HG03159 (cell line): ENCODE measurements around the gene AGFG2.
"Not testable (repeated sequence)": the region's sequence is repeated elsewhere in the genome, so short reads cannot be mapped to it uniquely, and the experiment has no call there.

ENCODE experiments used
- ATAC-seq: cut with Tn5 transposase; IDR thresholded peaks from one replicate; pipeline ENCODE4 v1.9.1; 2021; ENCODE audit warnings: mild to moderate bottlenecking, moderate library complexity; ENCODE audit not compliant: unreplicated experiment

The AGFG2 gene

GRCh38 chr7:100538654-100539435 lies at the start of gene AGFG2:
Gene AGFG2 (plus strand): TSS chr7:100539203. CDS start chr7:100539347, 144 bp downstream.
- ATAC-seq, result peak; percentile 93

DNA sequence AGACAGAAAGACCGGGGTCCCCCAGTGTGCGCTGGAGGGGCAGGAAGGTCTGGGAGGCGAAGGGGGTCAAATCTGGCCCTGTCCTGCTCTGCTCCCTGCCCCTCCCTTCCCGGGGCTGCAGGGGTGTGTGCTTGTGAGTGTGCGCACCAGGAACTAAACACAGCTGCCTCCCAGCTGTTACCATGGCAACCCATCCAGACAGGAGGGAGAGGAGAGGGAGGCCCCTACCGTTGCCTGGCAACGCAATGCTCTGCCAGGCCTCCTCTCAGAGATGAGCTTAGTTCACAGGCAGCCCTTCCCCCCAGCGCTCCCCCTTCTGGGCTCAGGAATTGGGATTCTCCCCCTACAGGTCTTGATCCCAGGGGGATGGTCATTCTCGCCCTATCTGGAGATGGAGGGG lies 49.2 kb upstream of the AGFG2 start:
- ATAC-seq, result no peak

- ATAC-seq, result no peak
Measured at GRCh38 chr7:100490483-100491191, 48.4 kb upstream of the AGFG2 start.

- no peak for ATAC-seq
Measured at GRCh38 chr7:100491192-100491578, 47.8 kb upstream of the AGFG2 start.

- ATAC-seq, result no peak
Measured at GRCh38 chr7:100492738-100493475, 46.1 kb upstream of the AGFG2 start.

DNA sequence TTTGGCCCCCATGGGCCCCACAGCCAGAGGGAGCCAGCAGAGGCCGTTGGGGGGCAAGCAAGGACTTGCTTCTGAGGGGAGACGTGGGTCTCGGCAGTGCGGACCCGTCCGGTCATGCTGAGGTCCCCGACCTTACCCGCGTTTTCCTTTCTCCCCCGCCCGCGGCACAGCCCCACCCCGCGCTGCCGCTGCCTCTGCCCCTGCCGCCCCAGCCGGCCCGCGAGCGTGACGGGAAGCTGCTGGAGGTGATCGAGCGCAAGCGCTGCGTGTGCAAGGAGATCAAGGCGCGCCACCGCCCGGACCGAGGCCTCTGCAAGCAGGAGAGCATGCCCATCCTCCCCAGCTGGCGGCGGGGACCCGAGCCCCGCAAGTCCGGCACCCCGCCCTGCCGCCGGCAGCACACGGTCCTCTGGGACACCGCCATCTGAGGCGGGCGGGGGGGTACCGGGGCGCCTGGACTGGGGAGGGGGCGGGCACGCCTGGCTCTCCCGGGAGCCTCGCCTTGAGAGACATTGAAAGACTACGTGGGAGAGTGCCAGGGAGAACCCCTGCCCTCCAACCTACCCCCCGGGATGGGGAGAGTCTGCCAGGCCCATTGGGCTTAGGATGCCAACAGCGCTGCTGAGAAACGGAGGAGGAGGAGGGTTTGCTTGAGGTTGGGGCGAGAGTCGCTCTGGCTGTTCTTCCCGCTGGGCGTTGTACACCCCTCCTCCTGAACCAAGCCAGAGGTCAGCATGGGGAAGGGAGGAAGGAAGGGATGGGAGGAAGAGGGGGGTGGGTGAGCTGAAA lies 45.3 kb upstream of the AGFG2 start:
- peak; percentile 61 for ATAC-seq

GRCh38 chr7:100496509-100496908 lies 42.5 kb upstream of the AGFG2 start:
- ATAC-seq, result no peak

GRCh38 chr7:100500743-100501142 lies 38.3 kb upstream of the AGFG2 start:
- not testable (repeated sequence) for ATAC-seq

- ATAC-seq, result not testable (repeated sequence)
Measured at GRCh38 chr7:100504031-100504430, 35.0 kb upstream of the AGFG2 start.

- ATAC-seq, result no peak
Measured at GRCh38 chr7:100504887-100505611, 34.0 kb upstream of the AGFG2 start.

DNA sequence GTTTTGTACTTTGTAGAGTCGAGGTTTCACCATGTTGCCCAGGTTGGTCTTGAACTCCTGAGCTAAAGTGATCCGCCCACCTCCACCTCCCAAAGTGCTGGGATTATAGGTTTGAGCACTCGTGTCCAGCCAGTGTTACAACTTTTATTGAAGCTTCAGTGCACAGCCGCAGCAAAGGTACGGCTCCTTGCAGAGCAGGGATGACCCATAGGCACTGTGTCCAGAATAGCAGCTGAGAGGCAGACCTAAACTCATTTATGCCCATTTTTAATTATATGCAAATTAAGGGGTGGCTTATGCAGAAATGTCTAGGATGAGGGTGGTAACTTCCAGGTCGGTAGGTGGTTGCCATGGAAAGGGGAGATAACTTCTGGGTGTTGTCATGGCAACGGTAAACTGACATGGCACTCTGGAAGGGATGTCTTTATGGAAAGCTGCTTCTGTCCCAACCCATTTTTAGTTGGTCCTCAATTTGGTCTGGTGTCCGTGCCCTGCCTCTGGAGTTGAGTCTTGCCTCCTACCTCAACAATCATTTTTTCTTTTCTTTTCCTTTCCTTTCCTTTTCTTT lies 32.6 kb upstream of the AGFG2 start:
- ATAC-seq, result no peak

DNA sequence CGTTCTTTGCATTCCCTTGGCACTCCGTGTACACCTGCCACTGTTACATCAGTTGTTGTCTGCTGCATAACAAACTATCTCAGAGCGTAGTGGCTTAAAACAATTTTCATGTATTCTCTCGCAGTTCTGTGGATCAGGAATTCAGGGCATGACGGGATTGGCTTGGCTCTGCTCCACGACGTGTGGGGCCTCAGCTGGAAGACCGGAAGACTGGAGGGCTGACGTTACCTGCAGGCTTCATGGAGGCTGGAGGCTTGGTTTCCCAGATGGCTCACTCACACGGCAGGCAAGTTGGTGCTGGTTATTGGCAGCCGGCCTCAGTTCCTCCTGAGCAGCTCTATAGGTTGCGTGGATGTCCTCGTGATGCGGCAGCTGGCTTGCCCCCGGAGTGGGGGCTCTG lies 29.8 kb upstream of the AGFG2 start:
- no peak for ATAC-seq

GRCh38 chr7:100510437-100511239 lies 28.4 kb upstream of the AGFG2 start:
- ATAC-seq, result no peak

DNA sequence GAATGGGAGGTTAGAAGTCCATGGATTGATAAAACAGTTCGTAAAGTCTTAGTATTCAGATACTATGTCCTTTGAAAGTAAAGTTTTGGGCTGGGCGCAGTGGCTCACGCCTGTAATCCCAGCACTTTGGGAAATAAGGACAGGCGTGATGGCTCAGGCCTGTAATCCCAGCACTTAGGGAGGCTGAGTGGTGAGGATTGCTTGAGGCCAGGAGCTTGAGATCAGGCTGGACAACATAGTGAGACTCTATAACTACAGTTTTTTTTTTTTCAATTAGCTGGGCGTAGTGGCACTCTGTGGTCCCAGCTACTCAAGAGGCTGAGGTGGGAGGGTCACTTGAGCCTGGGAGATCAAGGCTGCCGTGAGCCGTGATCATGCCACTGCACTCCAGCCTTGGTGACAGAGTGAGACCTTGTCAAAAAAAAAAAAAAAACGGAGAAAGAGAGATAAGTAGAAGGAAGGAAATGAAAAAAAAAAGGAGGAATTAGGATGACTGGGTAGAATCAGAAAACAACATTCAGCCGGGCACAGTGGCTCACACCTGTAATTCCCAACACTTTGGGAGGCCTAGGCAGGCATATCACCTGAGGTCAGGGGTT lies 25.7 kb upstream of the AGFG2 start:
- ATAC-seq, result no peak

DNA sequence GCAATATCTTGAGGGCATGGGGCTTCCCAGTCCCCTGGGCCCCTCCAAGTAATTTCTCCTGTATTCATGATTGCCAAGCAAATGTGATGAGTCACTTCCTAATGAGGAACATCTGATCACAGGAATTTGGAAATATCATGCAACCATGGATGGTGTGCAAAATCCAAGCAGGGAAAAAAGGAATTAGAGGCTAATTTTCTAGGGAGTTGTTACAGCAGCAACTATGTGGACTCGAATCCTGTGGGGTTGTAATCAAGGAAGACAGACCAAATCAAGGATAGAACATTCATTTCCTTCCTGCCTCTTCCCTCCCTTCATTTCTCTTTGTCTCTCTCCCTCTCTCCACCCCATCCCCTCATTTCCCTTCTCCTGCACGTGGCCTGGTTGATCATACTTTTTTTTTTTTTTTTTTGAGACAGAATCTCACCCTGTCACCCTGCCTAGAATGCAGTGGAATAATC lies 23.9 kb upstream of the AGFG2 start:
- no peak for ATAC-seq

DNA sequence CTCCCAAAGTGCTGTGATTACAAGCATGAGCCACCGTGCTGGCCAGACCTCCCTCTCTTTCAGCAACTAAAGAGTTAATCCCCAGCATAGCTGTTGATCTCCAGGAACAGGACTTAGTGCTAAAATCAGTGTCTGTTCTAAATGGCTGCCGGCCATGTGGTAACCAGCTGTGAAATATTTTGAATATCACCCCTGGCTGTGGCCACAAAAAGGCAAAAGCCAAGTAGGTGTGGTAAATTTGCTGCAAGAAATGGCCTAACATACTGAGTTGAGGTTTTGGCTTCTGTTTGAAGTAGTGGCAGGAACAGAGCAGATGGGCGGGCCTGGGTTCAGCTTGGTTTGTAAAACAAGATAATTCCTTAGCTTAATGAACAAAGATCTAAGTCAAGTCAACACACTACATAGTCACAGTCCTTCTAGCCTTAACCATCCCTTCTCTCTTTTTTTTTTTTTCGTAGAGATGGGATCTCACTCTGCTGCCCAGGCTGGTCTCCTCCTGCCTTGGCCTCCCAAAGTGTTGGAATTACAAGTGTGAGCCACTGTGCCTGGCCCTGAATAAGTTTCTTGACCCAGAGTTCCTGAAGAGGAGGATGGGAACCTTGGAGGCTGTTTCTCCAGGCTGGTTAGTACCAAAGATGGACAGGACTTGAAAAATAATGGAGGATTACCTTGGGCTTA lies 22.7 kb upstream of the AGFG2 start:
- peak; percentile 46 for ATAC-seq

- no peak for ATAC-seq
Measured at GRCh38 chr7:100517305-100517704, 21.7 kb upstream of the AGFG2 start.

DNA sequence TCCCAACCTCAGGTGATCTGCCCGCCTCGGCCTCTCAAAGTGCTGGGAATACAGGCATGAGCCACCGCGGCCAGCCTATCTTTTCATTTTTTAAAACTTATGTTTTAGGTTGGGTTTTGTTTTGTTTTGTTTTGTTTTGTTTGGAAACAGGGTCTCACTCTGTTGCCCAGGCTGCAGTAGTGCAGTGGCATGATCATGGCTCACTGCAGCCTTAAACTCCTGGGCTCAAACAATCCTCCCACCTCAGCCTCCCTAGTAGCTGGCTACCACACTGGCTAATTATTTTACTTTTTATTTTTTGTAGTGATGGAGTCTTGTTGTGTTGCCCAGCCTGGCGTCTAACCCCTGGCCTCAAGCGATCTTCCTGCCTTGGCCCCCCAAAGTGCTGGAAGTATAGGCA lies 19.4 kb upstream of the AGFG2 start:
- no peak for ATAC-seq
